ENCODE measurements around the gene SLC66A1.

SLC66A1 gene

GRCh38 chr1:19358710-19359109, 46.6 kb downstream of the SLC66A1 start:
- TF ChIP-seq POLR2AphosphoS5 (IDR thresholded peaks at IDR 0.05; ENCODE audit: low read depth, low read length) (no peak), TAF1 (IDR thresholded peaks at IDR 0.05; ENCODE audit: borderline replicate concordance, insufficient read depth, low read length) (no peak), REST (IDR thresholded peaks at IDR 0.05; ENCODE audit: insufficient read depth in 1 of 2, low read depth in 2 of 2, low read length in 2 of 2) (no peak), FOXP2 (optimal IDR thresholded peaks at IDR 0.05; ENCODE audit: borderline replicate concordance, extremely low read depth, extremely low read length, insufficient read depth) (no peak), SIN3A (IDR thresholded peaks at IDR 0.05; ENCODE audit: borderline replicate concordance, insufficient read depth, low read length) (no peak)

GRCh38 chr1:19359357-19359756, 47.2 kb downstream of the SLC66A1 start:
- TF ChIP-seq SIN3A (IDR thresholded peaks at IDR 0.05; ENCODE audit: borderline replicate concordance, insufficient read depth, low read length) = no peak
- no peak for TF ChIP-seq FOXP2 (optimal IDR thresholded peaks at IDR 0.05; ENCODE audit: borderline replicate concordance, extremely low read depth, extremely low read length, insufficient read depth)
- no peak for TF ChIP-seq REST (IDR thresholded peaks at IDR 0.05; ENCODE audit: insufficient read depth in 1 of 2, low read depth in 2 of 2, low read length in 2 of 2)
- no peak for TF ChIP-seq POLR2AphosphoS5 (IDR thresholded peaks at IDR 0.05; ENCODE audit: low read depth, low read length)
- no peak for TF ChIP-seq TAF1 (IDR thresholded peaks at IDR 0.05; ENCODE audit: borderline replicate concordance, insufficient read depth, low read length)

- TF ChIP-seq TAF1 (IDR thresholded peaks at IDR 0.05; ENCODE audit: borderline replicate concordance, insufficient read depth, low read length) (no peak), SIN3A (IDR thresholded peaks at IDR 0.05; ENCODE audit: borderline replicate concordance, insufficient read depth, low read length) (no peak), FOXP2 (optimal IDR thresholded peaks at IDR 0.05; ENCODE audit: borderline replicate concordance, extremely low read depth, extremely low read length, insufficient read depth) (no peak), POLR2AphosphoS5 (IDR thresholded peaks at IDR 0.05; ENCODE audit: low read depth, low read length) (no peak), REST (IDR thresholded peaks at IDR 0.05; ENCODE audit: insufficient read depth in 1 of 2, low read depth in 2 of 2, low read length in 2 of 2) (no peak)
These were observed 47.9 kb downstream of the SLC66A1 start for GRCh38 chr1:19360016-19360415.

- no peak for TF ChIP-seq TAF1 (IDR thresholded peaks at IDR 0.05; ENCODE audit: borderline replicate concordance, insufficient read depth, low read length)
- TF ChIP-seq FOXP2 (optimal IDR thresholded peaks at IDR 0.05; ENCODE audit: borderline replicate concordance, extremely low read depth, extremely low read length, insufficient read depth) = no peak
- no peak for TF ChIP-seq POLR2AphosphoS5 (IDR thresholded peaks at IDR 0.05; ENCODE audit: low read depth, low read length)
- no peak for TF ChIP-seq REST (IDR thresholded peaks at IDR 0.05; ENCODE audit: insufficient read depth in 1 of 2, low read depth in 2 of 2, low read length in 2 of 2)
- no peak for TF ChIP-seq SIN3A (IDR thresholded peaks at IDR 0.05; ENCODE audit: borderline replicate concordance, insufficient read depth, low read length)
These were observed 48.3 kb downstream of the SLC66A1 start for GRCh38 chr1:19360432-19360831.
